K562 (cell line): ENCODE measurements around the gene ARHGAP42. TPM values are rescaled to one million over a fixed set of nuclear protein-coding genes. Genes with fewer than 3 reads are reported as not detected.

Experiments
- BRF1 ChIP-seq: IDR thresholded peaks from 3 replicates; pipeline ENCODE4 v1.6.1; 2011; ENCODE audit warnings: borderline replicate concordance, mild to moderate bottlenecking; ENCODE audit not compliant: insufficient read length; ENCODE audit errors: extremely low read depth
- C11orf30 ChIP-seq: fragments of 450-650 bp; IDR thresholded peaks from 2 replicates; pipeline ENCODE4 v1.6.1; 2016; ENCODE audit warnings: low read depth, mild to moderate bottlenecking
- FIP1L1 ChIP-seq: fragments of 200-400 bp; formaldehyde crosslinking; IDR thresholded peaks from 2 replicates; pipeline ENCODE4 v1.6.1; 2018; ENCODE audit warnings: mild to moderate bottlenecking, low read depth, low read length; ENCODE audit not compliant: poor library complexity, severe bottlenecking
- HDAC2 ChIP-seq: fragments of 450-650 bp; IDR thresholded peaks from 2 replicates; pipeline ENCODE4 v1.6.1; 2016; ENCODE audit warnings: mild to moderate bottlenecking
- MTF1 ChIP-seq: fragments of 250-450 bp; sonication (Bioruptor Pico); IDR thresholded peaks from 2 replicates; pipeline ENCODE4 v1.9.0; 2021; ENCODE audit warnings: moderate library complexity, mild to moderate bottlenecking, inconsistent platforms, borderline replicate concordance
- NFIX ChIP-seq: fragments of 250-450 bp; sonication (Bioruptor Pico); IDR thresholded peaks from 2 replicates; pipeline ENCODE4 v1.4.0; 2020; ENCODE audit warnings: low read depth, mild to moderate bottlenecking, moderate library complexity
- PPARD ChIP-seq: fragments of 250-450 bp; sonication (Bioruptor Pico); IDR thresholded peaks from 2 replicates; pipeline ENCODE4 v1.8.0; 2022; ENCODE audit warnings: inconsistent platforms, mild to moderate bottlenecking, moderate library complexity
- RBBP5 ChIP-seq: fragments of 200-600 bp; sonication (generic); IDR thresholded peaks from 2 replicates; pipeline ENCODE4 v1.6.1; 2012; ENCODE audit warnings: borderline replicate concordance, mild to moderate bottlenecking, low read length, control low read depth, inconsistent platforms; ENCODE audit not compliant: insufficient read depth, poor library complexity, severe bottlenecking
- SMAD3 ChIP-seq: fragments of 450-650 bp; formaldehyde crosslinking; conservative IDR thresholded peaks from 2 replicates; pipeline ENCODE4 v1.4.0; 2020; ENCODE audit warnings: mild to moderate bottlenecking
- SP1 ChIP-seq: sonication (generic); formaldehyde crosslinking; IDR thresholded peaks from 2 replicates; pipeline ENCODE4 v1.8.1; 2022; ENCODE audit warnings: mild to moderate bottlenecking, missing genetic modification reagents
- SRF ChIP-seq, 2 experiments: fragments of 250-450, 450-650 bp in 1 of 2; sonication (Bioruptor Pico) in 1 of 2; sonication (generic) in 1 of 2; formaldehyde crosslinking; IDR thresholded peaks; 2 replicates each; pipeline versions ENCODE4 v1.5.0 to v1.5.1; 2020 to 2022; ENCODE audit warnings: mild to moderate bottlenecking in 1 of 2, missing genetic modification reagents in 1 of 2
- SRSF3 ChIP-seq: fragments of 200-400 bp; formaldehyde crosslinking; IDR thresholded peaks from 2 replicates; pipeline ENCODE4 v1.6.1; 2016; ENCODE audit warnings: mild to moderate bottlenecking, low read length, moderate library complexity; ENCODE audit not compliant: insufficient read depth
- STAT5B ChIP-seq: fragments of 250-450 bp; sonication (Bioruptor Pico); IDR thresholded peaks from 2 replicates; pipeline ENCODE4 v1.8.0; 2021; ENCODE audit warnings: mild to moderate bottlenecking, inconsistent platforms
- TARDBP ChIP-seq: fragments of 450-650 bp; IDR thresholded peaks from 2 replicates; pipeline ENCODE4 v1.6.1; 2016
- TEAD2 ChIP-seq: fragments of 450-650 bp; IDR thresholded peaks from 2 replicates; pipeline ENCODE4 v1.6.1; 2016; ENCODE audit warnings: missing genetic modification characterization, control low read depth, missing compliant biosample characterization
- ZC3H11A ChIP-seq: IDR thresholded peaks from 2 replicates; pipeline ENCODE4 v1.6.1; 2012; ENCODE audit warnings: low read depth, low read length, improper control_type of control experiment
- ZC3H4 ChIP-seq: sonication (generic); formaldehyde crosslinking; IDR thresholded peaks from 2 replicates; pipeline ENCODE4 v1.9.0; 2021; ENCODE audit warnings: missing genetic modification reagents, borderline replicate concordance
- ZFP36 ChIP-seq: fragments of 150-350 bp; IDR thresholded peaks from 2 replicates; pipeline ENCODE4 v1.6.1; 2018; ENCODE audit warnings: low read length, low read depth; ENCODE audit not compliant: partially characterized antibody
- ZNF79 ChIP-seq: fragments of 250-450 bp; sonication (Bioruptor Pico); IDR thresholded peaks from 2 replicates; pipeline ENCODE4 v1.4.0; 2020; ENCODE audit warnings: low read depth, mild to moderate bottlenecking, moderate library complexity
- polyA plus RNA-seq, 8 experiments: library from polyadenylated mRNA; depleted of rRNA in 4 of 8; stranded (reverse) in 5 of 8; unstranded in 3 of 8; fragments of >200 nt; fragmentation: Nextera tagmentation in 2 of 8; fragmentation: Illumina TruSeq in 1 of 8; extraction: Ambion mirVana in 2 of 8; extraction: Trizol in 1 of 8; gene quantifications; 2 replicates each; pipeline versions ENCODE4 v1.2.1 to v1.2.3, GENCODE V29; 2011 to 2014; ENCODE audit warnings: inconsistent platforms in 1 of 8, missing spikeins in 1 of 8
- total RNA-seq, 7 experiments: library from RNA; depleted of rRNA in 6 of 7; stranded (reverse); fragments of >200 nt in 6 of 7; fragmentation: Illumina TruSeq in 2 of 7; extraction: Trizol in 2 of 7; gene quantifications; 2 replicates each; pipeline versions ENCODE4 v1.2.1 to v1.2.3, GENCODE V29; 2011 to 2021; ENCODE audit warnings: low replicate concordance in 1 of 7
- TF ChIP-seq, protein P1 (sequence below): fragments of 250-450 bp; sonication (Bioruptor Pico); IDR thresholded peaks from 2 replicates; pipeline ENCODE4 v1.4.0; 2020
- TF ChIP-seq, protein P2 (sequence below), 3 experiments: IDR thresholded peaks in 2 of 3; conservative IDR thresholded peaks in 1 of 3; 2 replicates each; pipeline ENCODE4 v1.5.1; 2011 to 2012; ENCODE audit warnings: low read length in 3 of 3, mild to moderate bottlenecking in 3 of 3, control low read depth in 2 of 3, improper control_type of control experiment in 1 of 3, inconsistent platforms in 1 of 3, low read depth in 1 of 3, mixed read lengths in 1 of 3, moderate library complexity in 1 of 3; ENCODE audit not compliant: insufficient read depth in 2 of 3
- TF ChIP-seq, protein P3 (sequence below): fragments of 250-450 bp; sonication (Bioruptor Pico); IDR thresholded peaks from 2 replicates; pipeline ENCODE4 v1.8.0; 2021; ENCODE audit warnings: moderate library complexity, mild to moderate bottlenecking, inconsistent platforms

ARHGAP42 gene
- total and polyA plus RNA-seq, 9 of the 15 experiments (the other 6 are each of a cell fraction or from before 2014, with no cell fraction given) = 0.95 to 6.1 (median 2.4) TPM

GRCh38 chr11:100789500-100789899, 102.4 kb downstream of the ARHGAP42 start (continued):
- TF ChIP-seq, protein P1, sequence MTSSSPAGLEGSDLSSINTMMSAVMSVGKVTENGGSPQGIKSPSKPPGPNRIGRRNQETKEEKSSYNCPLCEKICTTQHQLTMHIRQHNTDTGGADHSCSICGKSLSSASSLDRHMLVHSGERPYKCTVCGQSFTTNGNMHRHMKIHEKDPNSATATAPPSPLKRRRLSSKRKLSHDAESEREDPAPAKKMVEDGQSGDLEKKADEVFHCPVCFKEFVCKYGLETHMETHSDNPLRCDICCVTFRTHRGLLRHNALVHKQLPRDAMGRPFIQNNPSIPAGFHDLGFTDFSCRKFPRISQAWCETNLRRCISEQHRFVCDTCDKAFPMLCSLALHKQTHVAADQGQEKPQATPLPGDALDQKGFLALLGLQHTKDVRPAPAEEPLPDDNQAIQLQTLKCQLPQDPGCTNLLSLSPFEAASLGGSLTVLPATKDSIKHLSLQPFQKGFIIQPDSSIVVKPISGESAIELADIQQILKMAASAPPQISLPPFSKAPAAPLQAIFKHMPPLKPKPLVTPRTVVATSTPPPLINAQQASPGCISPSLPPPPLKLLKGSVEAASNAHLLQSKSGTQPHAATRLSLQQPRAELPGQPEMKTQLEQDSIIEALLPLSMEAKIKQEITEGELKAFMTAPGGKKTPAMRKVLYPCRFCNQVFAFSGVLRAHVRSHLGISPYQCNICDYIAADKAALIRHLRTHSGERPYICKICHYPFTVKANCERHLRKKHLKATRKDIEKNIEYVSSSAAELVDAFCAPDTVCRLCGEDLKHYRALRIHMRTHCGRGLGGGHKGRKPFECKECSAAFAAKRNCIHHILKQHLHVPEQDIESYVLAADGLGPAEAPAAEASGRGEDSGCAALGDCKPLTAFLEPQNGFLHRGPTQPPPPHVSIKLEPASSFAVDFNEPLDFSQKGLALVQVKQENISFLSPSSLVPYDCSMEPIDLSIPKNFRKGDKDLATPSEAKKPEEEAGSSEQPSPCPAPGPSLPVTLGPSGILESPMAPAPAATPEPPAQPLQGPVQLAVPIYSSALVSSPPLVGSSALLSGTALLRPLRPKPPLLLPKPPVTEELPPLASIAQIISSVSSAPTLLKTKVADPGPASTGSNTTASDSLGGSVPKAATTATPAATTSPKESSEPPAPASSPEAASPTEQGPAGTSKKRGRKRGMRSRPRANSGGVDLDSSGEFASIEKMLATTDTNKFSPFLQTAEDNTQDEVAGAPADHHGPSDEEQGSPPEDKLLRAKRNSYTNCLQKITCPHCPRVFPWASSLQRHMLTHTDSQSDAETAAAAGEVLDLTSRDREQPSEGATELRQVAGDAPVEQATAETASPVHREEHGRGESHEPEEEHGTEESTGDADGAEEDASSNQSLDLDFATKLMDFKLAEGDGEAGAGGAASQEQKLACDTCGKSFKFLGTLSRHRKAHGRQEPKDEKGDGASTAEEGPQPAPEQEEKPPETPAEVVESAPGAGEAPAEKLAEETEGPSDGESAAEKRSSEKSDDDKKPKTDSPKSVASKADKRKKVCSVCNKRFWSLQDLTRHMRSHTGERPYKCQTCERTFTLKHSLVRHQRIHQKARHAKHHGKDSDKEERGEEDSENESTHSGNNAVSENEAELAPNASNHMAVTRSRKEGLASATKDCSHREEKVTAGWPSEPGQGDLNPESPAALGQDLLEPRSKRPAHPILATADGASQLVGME (CRISPR knock-in tag) = no peak
- TF ChIP-seq SRF (CRISPR knock-in tag; IDR thresholded peaks at IDR 0.05) (no peak), RBBP5 (no peak), ZFP36 (no peak), NFIX (no peak), SP1 (CRISPR knock-in tag) (no peak), ZC3H11A (no peak), PPARD (no peak; the same call in 1 of the 2 replicates), ZNF79 (CRISPR knock-in tag) (no peak; the same call in 1 of the 2 replicates), C11orf30 (peak; percentile 89), SRSF3 (no peak), BRF1 (no peak), SMAD3 (CRISPR knock-in tag) (0 out of 2 replicates have a peak, but pooled peaks have one; percentile 63), HDAC2 (no peak), TARDBP (no peak), STAT5B (CRISPR knock-in tag) (no peak), MTF1 (CRISPR knock-in tag) (no peak; the same call in 1 of the 2 replicates), FIP1L1 (no peak), ZC3H4 (no peak), TEAD2 (0 out of 2 replicates have a peak, but pooled peaks have one; percentile 29)
- TF ChIP-seq, protein P2, sequence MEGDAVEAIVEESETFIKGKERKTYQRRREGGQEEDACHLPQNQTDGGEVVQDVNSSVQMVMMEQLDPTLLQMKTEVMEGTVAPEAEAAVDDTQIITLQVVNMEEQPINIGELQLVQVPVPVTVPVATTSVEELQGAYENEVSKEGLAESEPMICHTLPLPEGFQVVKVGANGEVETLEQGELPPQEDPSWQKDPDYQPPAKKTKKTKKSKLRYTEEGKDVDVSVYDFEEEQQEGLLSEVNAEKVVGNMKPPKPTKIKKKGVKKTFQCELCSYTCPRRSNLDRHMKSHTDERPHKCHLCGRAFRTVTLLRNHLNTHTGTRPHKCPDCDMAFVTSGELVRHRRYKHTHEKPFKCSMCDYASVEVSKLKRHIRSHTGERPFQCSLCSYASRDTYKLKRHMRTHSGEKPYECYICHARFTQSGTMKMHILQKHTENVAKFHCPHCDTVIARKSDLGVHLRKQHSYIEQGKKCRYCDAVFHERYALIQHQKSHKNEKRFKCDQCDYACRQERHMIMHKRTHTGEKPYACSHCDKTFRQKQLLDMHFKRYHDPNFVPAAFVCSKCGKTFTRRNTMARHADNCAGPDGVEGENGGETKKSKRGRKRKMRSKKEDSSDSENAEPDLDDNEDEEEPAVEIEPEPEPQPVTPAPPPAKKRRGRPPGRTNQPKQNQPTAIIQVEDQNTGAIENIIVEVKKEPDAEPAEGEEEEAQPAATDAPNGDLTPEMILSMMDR (IDR thresholded peaks at IDR 0.05 in 2 of 3, conservative IDR thresholded peaks at IDR 0.05 in 1 of 3; ENCODE audit: insufficient read depth in 2 of 3, low read depth in 1 of 3, low read length in 3 of 3) = no peak
- TF ChIP-seq, protein P3, sequence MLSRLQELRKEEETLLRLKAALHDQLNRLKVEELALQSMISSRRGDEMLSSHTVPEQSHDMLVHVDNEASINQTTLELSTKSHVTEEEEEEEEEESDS (CRISPR knock-in tag) = no peak
